ENCODE data around the gene PDE4D. TPM values are rescaled to one million over a fixed set of nuclear protein-coding genes. Genes with fewer than 3 reads are reported as not detected.

Gene PDE4D
- total RNA-seq, 1 experiment from 2014 or later = 3.3 TPM

- H3K27me3 Mint-ChIP-seq (ENCODE audit: low read depth) = peaks cover 11% of the 10 kb centered on the region
- H3K4me3 Mint-ChIP-seq = no peak overlapping the region
- peaks cover 4% of the 10 kb centered on the region for H3K9me3 Mint-ChIP-seq
- no peak for DNase-seq (ENCODE audit: low spot score)
- H3K36me3 Mint-ChIP-seq = 0 out of 2 replicates have a peak, but pooled peaks cover 3% of the 10 kb centered on the region
- POLR2A ChIA-PET = interaction anchor here (0.9 kb wide), 1 partner anchor 22 kb away, joined by 3 read pairs; no protein-coding TSS in a partner anchor
- TF ChIP-seq ZNF512 (CRISPR knock-in tag; IDR thresholded peaks at IDR 0.05; ENCODE audit: borderline replicate concordance) (no peak), TEAD4 (CRISPR knock-in tag; IDR thresholded peaks at IDR 0.05) (no peak), MXD4 (CRISPR knock-in tag; IDR thresholded peaks at IDR 0.05; ENCODE audit: borderline replicate concordance) (no peak), FOXP1 (CRISPR knock-in tag; IDR thresholded peaks at IDR 0.05; ENCODE audit: borderline replicate concordance) (no peak), AFF4 (CRISPR knock-in tag; IDR thresholded peaks at IDR 0.05; ENCODE audit: borderline replicate concordance) (no peak), ATF6 (CRISPR knock-in tag; IDR thresholded peaks at IDR 0.05) (no peak), ATF3 (CRISPR knock-in tag; conservative IDR thresholded peaks at IDR 0.05) (no peak), GTF2I (CRISPR knock-in tag; conservative IDR thresholded peaks at IDR 0.05) (no peak), ZBTB43 (CRISPR knock-in tag; IDR thresholded peaks at IDR 0.05) (no peak), AR (CRISPR knock-in tag; IDR thresholded peaks at IDR 0.05) (no peak), EMX1 (CRISPR knock-in tag; IDR thresholded peaks at IDR 0.05) (no peak), MLX (CRISPR knock-in tag; IDR thresholded peaks at IDR 0.05) (no peak)
- CTCF ChIA-PET = no interaction called here
- no peak for ATAC-seq
- H3K4me1 Mint-ChIP-seq = peaks cover 13% of the 10 kb centered on the region
- H3K27ac Mint-ChIP-seq = no peak overlapping the region
These were observed 744.3 kb downstream of the PDE4D start for GRCh38 chr5:59149271-59149670.
